H9 (cell line): ENCODE results near the gene SPEM3. TPM values are rescaled to one million over a fixed set of nuclear protein-coding genes. Genes with fewer than 3 reads are reported as not detected.

Experiments used
- DNase-seq: peaks from one replicate; pipeline ENCODE4 v3.0.0-alpha.2; 2017
- H2AFZ ChIP-seq: one replicate; pipeline ENCODE4 v1.6.1; 2013; ENCODE audit warnings: mild to moderate bottlenecking, low read length, control low read depth, moderate library complexity
- H2AK5ac ChIP-seq: 2 replicates; pipeline ENCODE4 v1.6.1; 2013; ENCODE audit warnings: low read length, control low read depth, mixed read lengths; ENCODE audit not compliant: insufficient read length
- H2BK120ac ChIP-seq: one replicate; pipeline ENCODE4 v1.6.1; 2013; ENCODE audit warnings: low read depth, mild to moderate bottlenecking, low read length, control low read depth, inconsistent platforms; ENCODE audit not compliant: poor library complexity, severe bottlenecking
- H2BK12ac ChIP-seq: 2 replicates; pipeline ENCODE4 v1.6.1; 2013; ENCODE audit warnings: low read length, control low read depth, mixed read lengths, low read depth; ENCODE audit not compliant: insufficient read length
- H2BK15ac ChIP-seq: 2 replicates; pipeline ENCODE4 v1.6.1; 2013; ENCODE audit warnings: low read depth, low read length, control low read depth
- H2BK20ac ChIP-seq: one replicate; pipeline ENCODE4 v1.6.1; 2013; ENCODE audit warnings: low read depth, mild to moderate bottlenecking, low read length, control low read depth, inconsistent platforms; ENCODE audit not compliant: poor library complexity, severe bottlenecking
- H2BK5ac ChIP-seq: 2 replicates; pipeline ENCODE4 v1.6.1; 2013; ENCODE audit warnings: low read length, control low read depth, mixed read lengths; ENCODE audit not compliant: insufficient read length
- H3K14ac ChIP-seq: 2 replicates; pipeline ENCODE4 v1.6.1; 2013; ENCODE audit warnings: low read length, control low read depth; ENCODE audit not compliant: insufficient read depth
- H3K18ac ChIP-seq: 2 replicates; pipeline ENCODE4 v1.6.1; 2013; ENCODE audit warnings: low read depth, mild to moderate bottlenecking, mixed read lengths, low read length, control low read depth; ENCODE audit not compliant: insufficient read length
- H3K23ac ChIP-seq: 2 replicates; pipeline ENCODE4 v1.6.1; 2013; ENCODE audit warnings: low read length, control low read depth, mixed read lengths, low read depth; ENCODE audit not compliant: insufficient read length
- H3K23me2 ChIP-seq: 2 replicates; pipeline ENCODE4 v1.6.1; 2013; ENCODE audit warnings: low read depth, mild to moderate bottlenecking, mixed read lengths, low read length, control low read depth; ENCODE audit not compliant: insufficient read length, poor library complexity, severe bottlenecking
- H3K27ac ChIP-seq: 2 replicates; pipeline ENCODE4 v1.5.1; 2013; ENCODE audit warnings: low read length, control low read depth, mixed read lengths, low read depth; ENCODE audit not compliant: insufficient read length
- H3K27me3 ChIP-seq: 2 replicates; pipeline ENCODE4 v1.6.1; 2013; ENCODE audit warnings: low read length, control low read depth, inconsistent platforms; ENCODE audit not compliant: insufficient read depth
- H3K4ac ChIP-seq: 2 replicates; pipeline ENCODE4 v1.6.1; 2013; ENCODE audit warnings: low read depth, mild to moderate bottlenecking, control low read depth, inconsistent platforms, low read length, moderate library complexity
- H3K4me1 ChIP-seq: 2 replicates; pipeline ENCODE4 v1.6.1; 2013; ENCODE audit warnings: low read length, control low read depth, inconsistent platforms; ENCODE audit not compliant: insufficient read depth
- H3K4me2 ChIP-seq: 2 replicates; pipeline ENCODE4 v1.6.1; 2013; ENCODE audit warnings: low read length, control low read depth, mixed read lengths; ENCODE audit not compliant: insufficient read length, insufficient read depth
- H3K56ac ChIP-seq: 2 replicates; pipeline ENCODE4 v1.6.1; 2013; ENCODE audit warnings: low read depth, mild to moderate bottlenecking, mixed read lengths, low read length, control low read depth; ENCODE audit not compliant: insufficient read length
- H3K79me1 ChIP-seq: 2 replicates; pipeline ENCODE4 v1.6.1; 2013; ENCODE audit warnings: low read depth, mild to moderate bottlenecking, moderate library complexity, low read length, control low read depth, inconsistent platforms; ENCODE audit not compliant: insufficient read depth, poor library complexity, severe bottlenecking
- H3K79me2 ChIP-seq: 2 replicates; pipeline ENCODE4 v1.6.1; 2013; ENCODE audit warnings: low read length, control low read depth, inconsistent platforms; ENCODE audit not compliant: insufficient read depth
- H3K9ac ChIP-seq: 2 replicates; pipeline ENCODE4 v1.6.1; 2013; ENCODE audit warnings: low read length, control low read depth, mixed read lengths; ENCODE audit not compliant: insufficient read length; ENCODE audit errors: extremely low read depth
- H3K9me3 ChIP-seq: one replicate; pipeline ENCODE4 v1.6.1; 2013; ENCODE audit warnings: low read depth, low read length, inconsistent platforms; ENCODE audit not compliant: control insufficient read depth
- H3T11ph ChIP-seq: one replicate; pipeline ENCODE4 v1.6.1; 2013; ENCODE audit warnings: mild to moderate bottlenecking, low read length, control low read depth, inconsistent platforms
- H4K20me1 ChIP-seq: one replicate; pipeline ENCODE4 v1.6.1; 2013; ENCODE audit not compliant: control insufficient read depth, insufficient read length, insufficient read depth
- H4K5ac ChIP-seq: 2 replicates; pipeline ENCODE4 v1.6.1; 2013; ENCODE audit warnings: low read depth, mild to moderate bottlenecking, mixed read lengths, low read length, control low read depth; ENCODE audit not compliant: insufficient read length
- H4K8ac ChIP-seq: replicated peaks from 2 replicates; pipeline ENCODE4 v1.6.1; 2013; ENCODE audit warnings: low read length, control low read depth, mixed read lengths, low read depth; ENCODE audit not compliant: insufficient read length
- H4K91ac ChIP-seq: 2 replicates; pipeline ENCODE4 v1.6.1; 2013; ENCODE audit warnings: low read depth, mild to moderate bottlenecking, moderate library complexity, mixed read lengths, low read length, control low read depth; ENCODE audit not compliant: insufficient read length
- H3K27ac Mint-ChIP-seq, 3 experiments: 2 replicates in 2 of 3; 3 replicates in 1 of 3; pipeline ENCODE4 v1.8.0; 2020 to 2021; ENCODE audit warnings: mixed read lengths in 3 of 3, mild to moderate bottlenecking in 1 of 3, moderate library complexity in 1 of 3
- H3K27me3 Mint-ChIP-seq: 2 replicates; pipeline ENCODE4 v1.8.0; 2021; ENCODE audit warnings: low read depth, mild to moderate bottlenecking, moderate library complexity, mixed read lengths
- H3K36me3 Mint-ChIP-seq, 3 experiments: 2 replicates in 2 of 3; 3 replicates in 1 of 3; pipeline ENCODE4 v1.8.0; 2020 to 2021; ENCODE audit warnings: low read depth in 3 of 3, mixed read lengths in 3 of 3; ENCODE audit not compliant: insufficient read depth in 1 of 3
- H3K4me1 Mint-ChIP-seq, 2 experiments: 2 replicates each; pipeline ENCODE4 v1.8.0; 2020; ENCODE audit warnings: mixed read lengths in 2 of 2
- H3K4me3 Mint-ChIP-seq, 2 experiments: 2 replicates in 1 of 2; 3 replicates in 1 of 2; pipeline ENCODE4 v1.8.0; 2020 to 2021; ENCODE audit warnings: mild to moderate bottlenecking in 2 of 2, mixed read lengths in 2 of 2, moderate library complexity in 1 of 2
- H3K9me3 Mint-ChIP-seq, 2 experiments: 2 replicates in 1 of 2; 3 replicates in 1 of 2; pipeline ENCODE4 v1.8.0; 2020; ENCODE audit warnings: mild to moderate bottlenecking in 2 of 2, mixed read lengths in 2 of 2, moderate library complexity in 1 of 2
- WGBS: extraction: QIAGEN DNeasy Blood & Tissue Kit; methylation state at CpG from one replicate; pipeline ENCODE4 v1.1.7; 2013; ENCODE audit warnings: missing lambda C conversion rate, low lambda C conversion rate, mixed read lengths; ENCODE audit not compliant: insufficient read length; ENCODE audit errors: extremely low coverage; 5-methylcytosine and 5-hydroxymethylcytosine counted together
- total RNA-seq: library from RNA; stranded (reverse); gene quantifications from 2 replicates; pipeline ENCODE4 v1.2.1, GENCODE V29; 2021
- TF ChIP-seq, protein P1 (sequence below): fragments of 200-600 bp; sonication (generic); conservative IDR thresholded peaks from 3 replicates; pipeline ENCODE4 v1.8.0; 2021; ENCODE audit warnings: antibody characterized with exemption, mild to moderate bottlenecking

The SPEM3 gene
- total RNA-seq, 1 experiment from 2014 or later, result not detected

DNA sequence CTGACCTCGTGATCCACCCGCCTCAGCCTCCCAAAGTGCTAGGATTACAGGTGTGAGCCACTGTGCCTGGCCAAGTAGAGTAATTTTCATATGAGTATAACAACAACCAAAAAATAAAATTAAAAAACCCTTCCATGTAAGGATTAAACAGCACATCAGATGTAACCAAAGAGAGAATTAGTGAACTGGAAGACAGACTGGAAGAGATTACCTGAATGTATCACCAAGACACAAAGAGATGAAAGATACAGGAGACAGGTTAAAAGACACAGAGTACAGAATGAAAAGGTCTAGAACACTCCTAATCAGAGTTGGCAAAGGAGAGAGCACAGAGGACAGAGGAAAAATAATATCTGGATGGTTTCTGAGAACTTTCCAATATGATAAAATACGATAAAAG is 49.5 kb upstream of the SPEM3 start:
- no peak overlapping the region for H2AFZ ChIP-seq
- H3K4me2 ChIP-seq, result no peak overlapping the region
- peaks cover 5 to 7% (median 5%) of the 10 kb centered on the region in 3 experiments; a peak in 5 of 7 replicates for H3K36me3 Mint-ChIP-seq
- no peak overlapping the region for H3T11ph ChIP-seq
- no peak overlapping the region for H3K27ac ChIP-seq
- H2BK5ac ChIP-seq, result no peak overlapping the region
- no peaks in the 10 kb centered on the region for H3K79me1 ChIP-seq
- no peak overlapping the region for H3K9ac ChIP-seq
- peaks cover 7% of the 10 kb centered on the region in 2 experiments for H3K9me3 Mint-ChIP-seq
- H3K4me3 Mint-ChIP-seq, result no peak overlapping the region; a peak in 1 of 5 replicates
- no peak overlapping the region for H3K27ac Mint-ChIP-seq
- H3K23me2 ChIP-seq, result peaks cover 14% of the 10 kb centered on the region
- no peak for DNase-seq
- no CpG with 5 or more reads among the region's 3 CpGs for WGBS
- no peak overlapping the region for H3K18ac ChIP-seq
- H2BK120ac ChIP-seq, result no peak overlapping the region
- H2AK5ac ChIP-seq, result no peak overlapping the region
- no peaks in the 10 kb centered on the region for H4K20me1 ChIP-seq
- H3K4ac ChIP-seq, result no peak overlapping the region
- TF ChIP-seq, protein P1, sequence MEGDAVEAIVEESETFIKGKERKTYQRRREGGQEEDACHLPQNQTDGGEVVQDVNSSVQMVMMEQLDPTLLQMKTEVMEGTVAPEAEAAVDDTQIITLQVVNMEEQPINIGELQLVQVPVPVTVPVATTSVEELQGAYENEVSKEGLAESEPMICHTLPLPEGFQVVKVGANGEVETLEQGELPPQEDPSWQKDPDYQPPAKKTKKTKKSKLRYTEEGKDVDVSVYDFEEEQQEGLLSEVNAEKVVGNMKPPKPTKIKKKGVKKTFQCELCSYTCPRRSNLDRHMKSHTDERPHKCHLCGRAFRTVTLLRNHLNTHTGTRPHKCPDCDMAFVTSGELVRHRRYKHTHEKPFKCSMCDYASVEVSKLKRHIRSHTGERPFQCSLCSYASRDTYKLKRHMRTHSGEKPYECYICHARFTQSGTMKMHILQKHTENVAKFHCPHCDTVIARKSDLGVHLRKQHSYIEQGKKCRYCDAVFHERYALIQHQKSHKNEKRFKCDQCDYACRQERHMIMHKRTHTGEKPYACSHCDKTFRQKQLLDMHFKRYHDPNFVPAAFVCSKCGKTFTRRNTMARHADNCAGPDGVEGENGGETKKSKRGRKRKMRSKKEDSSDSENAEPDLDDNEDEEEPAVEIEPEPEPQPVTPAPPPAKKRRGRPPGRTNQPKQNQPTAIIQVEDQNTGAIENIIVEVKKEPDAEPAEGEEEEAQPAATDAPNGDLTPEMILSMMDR, result no peak
- no peak overlapping the region for H4K91ac ChIP-seq
- no peak overlapping the region for H3K56ac ChIP-seq
- H3K23ac ChIP-seq, result no peak overlapping the region
- no peak overlapping the region for H4K8ac ChIP-seq
- peaks cover 49% of the 10 kb centered on the region for H3K27me3 Mint-ChIP-seq
- no peak overlapping the region for H3K14ac ChIP-seq
- H2BK15ac ChIP-seq, result no peak overlapping the region
- no peaks in the 10 kb centered on the region for H3K4me1 ChIP-seq
- H4K5ac ChIP-seq, result no peak overlapping the region
- no peak overlapping the region for H2BK20ac ChIP-seq
- H3K9me3 ChIP-seq, result no peaks in the 10 kb centered on the region
- H3K79me2 ChIP-seq, result no peaks in the 10 kb centered on the region
- H3K4me1 Mint-ChIP-seq, result peaks cover 18% of the 10 kb centered on the region in 2 experiments
- no peak overlapping the region for H2BK12ac ChIP-seq
- H3K27me3 ChIP-seq, result peaks cover 11% of the 10 kb centered on the region; the same call in 1 of the 2 replicates
